ENCODE data around the gene UGCG. TPM values are rescaled to one million over a fixed set of nuclear protein-coding genes. Genes with fewer than 3 reads are reported as not detected.

The UGCG gene
- total and polyA plus RNA-seq, 2 of the 8 experiments (the other 6 are each of a cell fraction or from before 2014, with no cell fraction given), result 14.9 to 34.0 TPM

DNA sequence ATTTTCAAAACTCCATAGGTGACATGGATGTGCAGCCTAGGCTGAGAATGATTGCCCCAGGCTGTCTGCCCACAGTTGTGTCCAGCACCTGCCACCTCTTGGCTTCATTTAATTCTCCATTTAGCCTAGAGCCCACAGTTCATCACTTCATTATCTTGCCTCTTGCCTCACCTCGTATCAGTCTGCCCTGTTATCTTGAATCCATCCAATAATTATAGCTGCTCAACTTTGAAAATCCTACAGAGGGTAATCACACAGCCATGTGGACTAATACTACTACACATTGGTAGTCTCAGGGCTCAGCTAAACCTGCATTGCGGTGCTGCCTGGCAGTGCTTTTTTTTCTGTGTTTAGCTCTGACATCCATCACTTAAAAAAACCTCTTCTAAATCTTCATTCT lies 7.4 kb downstream of the UGCG start:
- no peak overlapping the region for H3K4me2 ChIP-seq (ENCODE audit: insufficient read depth in 1 of 2, low read depth in 2 of 2, low read length in 2 of 2)
- H3K23ac ChIP-seq (ENCODE audit: insufficient read length), result no peak overlapping the region
- no peak overlapping the region for H2BK15ac ChIP-seq (ENCODE audit: low read length)
- H3K4me3 ChIP-seq (ENCODE audit: extremely low read depth in 1 of 4, insufficient read depth in 2 of 4, low read depth in 3 of 4, low read length in 4 of 4), result no peak overlapping the region
- H2BK12ac ChIP-seq (ENCODE audit: low read depth, low read length), result no peak overlapping the region
- H2BK120ac ChIP-seq (replicated peaks; ENCODE audit: low read depth, low read length), result no peak overlapping the region
- H3K36me3 ChIP-seq (ENCODE audit: control insufficient read depth in 2 of 4, insufficient read depth in 4 of 4, low read length in 3 of 4), result no peaks in the 10 kb centered on the region
- H3K56ac ChIP-seq (replicated peaks; ENCODE audit: insufficient read length, low read depth, low read length), result no peak overlapping the region
- H3K9ac ChIP-seq (replicated peaks in 1 of 4; ENCODE audit: extremely low read depth in 1 of 4, low read depth in 3 of 4, low read length in 3 of 4), result no peak overlapping the region
- H3K79me1 ChIP-seq (ENCODE audit: low read depth, low read length), result peaks cover 13% of the 10 kb centered on the region
- no peak overlapping the region for H4K5ac ChIP-seq (ENCODE audit: insufficient read length, low read depth, low read length)
- no peak overlapping the region for H3K27ac ChIP-seq (ENCODE audit: low read depth, low read length)
- H3K27me3 ChIP-seq (replicated peaks in 1 of 4; ENCODE audit: control insufficient read depth in 3 of 4, extremely low read depth in 1 of 4, insufficient read depth in 3 of 4, low read length in 3 of 4), result no peaks in the 10 kb centered on the region
- H3K4ac ChIP-seq (replicated peaks; ENCODE audit: insufficient read length, low read depth, low read length), result no peak overlapping the region
- no peaks in the 10 kb centered on the region for H3K9me3 ChIP-seq (ENCODE audit: insufficient read depth in 2 of 2, low read depth in 1 of 2, low read length in 1 of 2)
- H3K4me1 ChIP-seq (replicated peaks in 1 of 4; ENCODE audit: control insufficient read depth in 3 of 4, insufficient read depth in 4 of 4, low read length in 3 of 4), result peaks cover 0 to 3% (median 0%) of the 10 kb centered on the region in 4 experiments; a peak in 3 of 7 replicates
- H3K14ac ChIP-seq (ENCODE audit: insufficient read length), result no peak overlapping the region
- no peak overlapping the region for H4K8ac ChIP-seq (ENCODE audit: extremely low read depth, insufficient read depth, low read length)
- ChIA-PET CTCF (ENCODE audit: partially characterized antibody) (interaction anchor here (0.6 to 1.8 kb wide), 3 partner anchors 16 to 323 kb away, joined by 3 to 4 read pairs (median 3); no protein-coding TSS in a partner anchor), POLR2A (ENCODE audit: partially characterized antibody) (interaction anchor here (0.8 kb wide), 1 partner anchor 7 kb away, joined by 3 read pairs; the partner anchor contains the start of gene UGCG)
- no peak overlapping the region for H2BK20ac ChIP-seq (ENCODE audit: low read length)
- no peak for DNase-seq (ENCODE audit: low read depth in 1 of 2, low spot score in 2 of 2)
- H2BK5ac ChIP-seq (ENCODE audit: low read depth, low read length), result no peak overlapping the region
- 87% methylated on average over 2 of the region's 2 CpGs; no CpG with 5 or more reads in 1 of the 2 experiments for WGBS, 2 experiments (ENCODE audit: extremely low coverage in 1 of 2, insufficient coverage in 1 of 2, insufficient read length in 1 of 2, insufficient replicate concordance in 2 of 2, low coverage in 1 of 2, low lambda C conversion rate in 2 of 2, missing lambda C conversion rate in 1 of 2)
- no peak for FAIRE-seq
- no peaks in the 10 kb centered on the region for H3K23me2 ChIP-seq (ENCODE audit: low read depth, low read length)
- no peak overlapping the region for H2AK5ac ChIP-seq (ENCODE audit: low read depth, low read length)
- H3K18ac ChIP-seq (ENCODE audit: extremely low read depth, low read length), result no peak overlapping the region
- H3K79me2 ChIP-seq (ENCODE audit: control insufficient read depth in 1 of 2, insufficient read depth in 2 of 2, low read length in 2 of 2), result peaks cover 30 to 92% of the 10 kb centered on the region in 2 experiments
- peaks cover 7 to 10% of the 10 kb centered on the region in 2 experiments for H4K20me1 ChIP-seq (replicated peaks in 1 of 2; ENCODE audit: control insufficient read depth in 1 of 2, insufficient read depth in 2 of 2, low read length in 2 of 2)
- H2AFZ ChIP-seq (ENCODE audit: low read length), result no peak overlapping the region
- H4K91ac ChIP-seq (replicated peaks; ENCODE audit: insufficient read length, low read length), result no peak overlapping the region
- no peak for TF ChIP-seq CBX8 (IDR thresholded peaks at IDR 0.05; ENCODE audit: borderline replicate concordance, low read depth, low read length)
- TF ChIP-seq RNF2 (IDR thresholded peaks at IDR 0.05; ENCODE audit: borderline replicate concordance, low read depth, low read length, missing control alignments, poor library complexity, severe bottlenecking), result no peak
- no peak for TF ChIP-seq CEBPB (IDR thresholded peaks at IDR 0.05; ENCODE audit: low read depth, low read length)
- no peak for TF ChIP-seq NANOG (IDR thresholded peaks at IDR 0.05; ENCODE audit: insufficient read depth, low read depth, low read length, poor library complexity, severe bottlenecking)
- no peak for TF ChIP-seq RBBP5 (IDR thresholded peaks at IDR 0.05; ENCODE audit: borderline replicate concordance, low read depth, low read length)
- no peak for TF ChIP-seq KDM1A (IDR thresholded peaks at IDR 0.05; ENCODE audit: borderline replicate concordance, low read length)
- TF ChIP-seq, protein P1, sequence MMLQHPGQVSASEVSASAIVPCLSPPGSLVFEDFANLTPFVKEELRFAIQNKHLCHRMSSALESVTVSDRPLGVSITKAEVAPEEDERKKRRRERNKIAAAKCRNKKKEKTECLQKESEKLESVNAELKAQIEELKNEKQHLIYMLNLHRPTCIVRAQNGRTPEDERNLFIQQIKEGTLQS (IDR thresholded peaks at IDR 0.05; ENCODE audit: insufficient read depth, low read depth, low read length), result no peak
- no peak for TF ChIP-seq CHD2 (IDR thresholded peaks at IDR 0.05; ENCODE audit: low read length)
- no peak for TF ChIP-seq MAFK (IDR thresholded peaks at IDR 0.05; ENCODE audit: low read depth, low read length)
- TF ChIP-seq EZH2 (IDR thresholded peaks at IDR 0.05; ENCODE audit: low read depth, low read length, severe bottlenecking), result no peak
- TF ChIP-seq CBX5 (IDR thresholded peaks at IDR 0.05; ENCODE audit: low read depth, low read length), result no peak
- no peak for TF ChIP-seq FOSL1 (IDR thresholded peaks at IDR 0.05; ENCODE audit: insufficient read depth, low read depth, low read length)

Measured in H1 (cell line).